ENCODE data around the gene HPN.

Gene HPN

DNA sequence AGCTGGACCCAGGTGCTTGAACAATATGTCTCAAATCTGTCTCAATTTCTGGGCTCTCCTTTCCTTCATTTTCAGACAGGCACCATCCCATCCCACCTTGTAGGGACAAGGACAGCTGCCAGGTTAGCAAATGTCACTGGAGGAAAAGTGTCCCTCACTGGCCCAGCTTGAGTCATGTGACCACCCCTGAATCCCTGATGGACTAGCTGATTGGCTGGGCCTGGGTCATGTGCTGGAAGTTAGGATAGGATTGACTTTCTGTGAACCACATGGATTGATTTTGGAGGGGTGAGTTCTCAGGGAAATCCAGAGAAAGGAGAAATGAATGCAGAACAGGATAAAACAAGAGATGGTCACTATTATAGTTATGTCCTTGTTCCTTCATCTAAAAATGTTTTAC lies 45.9 kb downstream of the HPN start:
- Histone ChIP-seq H3K4me2 (peak overlapping the region in 6 of 11 experiments; percentile 66 to 94 (median 82); a peak in 9 of 22 replicates), H3K27me3 (peaks cover 0 to 12% (median 0%) of the 10 kb centered on the region in 11 experiments; a peak in 4 of 22 replicates), H3K9me3 (replicated peaks in 1 of 11) (no peaks in the 10 kb centered on the region), H3K36me3 (no peaks in the 10 kb centered on the region), H3K4me1 (peaks cover 12 to 95% (median 78%) of the 10 kb centered on the region in 10 experiments), H3K27ac (no peak overlapping the region), H3K4me3 (no peak overlapping the region), H3K9ac (no peak overlapping the region), H4K20me1 (no peaks in the 10 kb centered on the region)
- TF ChIP-seq Cebpa-rat (IDR thresholded peaks at IDR 0.05), result no peak

DNA sequence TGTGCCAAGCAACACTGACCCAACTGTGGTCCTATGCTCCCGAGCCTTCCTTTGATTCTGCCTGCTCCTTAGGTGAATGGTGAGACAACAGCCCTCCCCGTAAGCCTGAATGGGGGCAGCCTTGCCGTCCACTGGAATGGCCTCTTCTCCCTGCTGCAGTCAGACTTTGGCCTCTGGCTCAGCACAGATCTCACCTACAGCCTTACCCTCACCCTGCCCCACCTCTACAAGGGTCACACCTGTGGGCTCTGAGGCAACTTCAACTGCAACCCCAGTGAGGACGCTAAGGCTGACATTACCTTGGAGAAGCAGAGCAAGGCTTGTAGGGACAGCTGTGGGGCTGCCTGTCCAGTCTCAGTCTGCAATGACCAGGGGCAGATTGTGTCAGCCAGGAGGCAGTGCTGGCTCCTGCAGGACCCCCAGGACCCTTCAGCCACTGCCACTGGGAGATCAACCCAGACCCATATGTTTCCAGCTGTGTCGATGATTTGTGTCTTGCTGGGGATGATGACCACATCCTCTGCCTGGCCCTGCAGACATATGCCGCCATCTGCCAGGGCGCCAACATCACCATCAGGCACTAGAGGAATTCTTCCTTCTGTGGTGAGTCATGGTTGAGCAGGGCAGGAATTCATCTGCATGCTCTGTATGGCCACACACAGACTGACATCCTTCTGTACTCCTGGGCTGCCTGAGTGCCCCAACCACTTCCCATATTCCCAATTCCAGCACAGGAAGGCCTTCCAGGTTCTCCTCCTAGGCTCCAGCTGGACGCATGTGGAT lies 46.8 kb downstream of the HPN start:
- no peaks in the 10 kb centered on the region for H3K36me3 ChIP-seq
- H4K20me1 ChIP-seq, result no peaks in the 10 kb centered on the region
- TF ChIP-seq Cebpa-rat (IDR thresholded peaks at IDR 0.05), result no peak
- peaks cover 12 to 86% (median 70%) of the 10 kb centered on the region in 10 experiments for H3K4me1 ChIP-seq
- peak overlapping the region; percentile 23 to 94 (median 57); a peak in 21 of 22 replicates for H3K4me2 ChIP-seq
- H3K27ac ChIP-seq, result peak overlapping the region in 2 of 11 experiments; percentile 6 to 43; a peak in 3 of 22 replicates
- no peak overlapping the region for H3K4me3 ChIP-seq
- H3K9ac ChIP-seq, result no peak overlapping the region
- no peaks in the 10 kb centered on the region for H3K9me3 ChIP-seq (replicated peaks in 1 of 11)
- H3K27me3 ChIP-seq, result peaks cover 0 to 12% (median 0%) of the 10 kb centered on the region in 11 experiments; a peak in 4 of 22 replicates

DNA sequence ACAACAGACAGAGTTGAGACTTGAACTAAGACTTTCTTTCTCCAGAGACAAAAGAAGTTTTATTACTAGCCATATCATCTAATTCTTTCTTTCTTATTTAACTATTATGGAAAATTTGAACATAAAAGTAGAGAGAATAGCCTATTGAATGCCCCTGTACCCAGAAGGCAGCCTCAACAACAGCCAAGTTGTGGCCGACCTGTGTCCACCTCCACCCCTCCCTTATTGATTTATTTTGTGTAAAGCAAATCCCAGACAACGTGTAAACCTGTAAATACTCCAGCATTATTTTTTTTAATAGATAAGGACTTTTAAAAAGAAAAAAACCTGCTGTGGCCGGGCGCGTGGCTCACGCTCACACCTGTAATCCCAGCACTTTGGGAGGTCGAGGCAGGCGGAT lies 48.0 kb downstream of the HPN start:
- no peaks in the 10 kb centered on the region for H4K20me1 ChIP-seq
- no peak for TF ChIP-seq Cebpa-rat (IDR thresholded peaks at IDR 0.05)
- peaks cover 12 to 74% (median 57%) of the 10 kb centered on the region in 10 experiments for H3K4me1 ChIP-seq
- H3K9me3 ChIP-seq (replicated peaks in 1 of 11), result no peaks in the 10 kb centered on the region
- H3K4me2 ChIP-seq, result peak overlapping the region in 2 of 11 experiments; percentile 88 to 94; a peak in 2 of 22 replicates
- no peak overlapping the region for H3K27ac ChIP-seq
- H3K9ac ChIP-seq, result no peak overlapping the region
- H3K27me3 ChIP-seq, result peaks cover 0 to 12% (median 0%) of the 10 kb centered on the region in 11 experiments; a peak in 4 of 22 replicates
- H3K4me3 ChIP-seq, result no peak overlapping the region
- H3K36me3 ChIP-seq, result no peaks in the 10 kb centered on the region

DNA sequence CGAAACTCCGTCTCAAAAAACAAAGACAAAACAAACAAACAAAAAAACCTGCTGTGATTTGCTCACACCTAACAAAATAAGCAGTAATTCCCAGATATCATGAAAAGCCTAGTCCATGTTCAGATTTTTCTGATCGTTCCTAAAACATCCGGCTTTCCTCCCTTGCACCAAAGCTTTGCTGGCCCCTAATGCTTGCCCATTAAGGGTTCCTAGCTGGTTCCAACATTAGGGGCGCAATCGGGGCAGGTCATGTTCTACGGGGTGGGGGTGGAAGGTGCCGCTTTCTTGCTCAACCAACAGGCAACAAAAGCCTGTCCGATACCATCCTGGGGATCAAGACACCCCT lies 48.6 kb downstream of the HPN start:
- Histone ChIP-seq H3K27me3 (peaks cover 0 to 12% (median 0%) of the 10 kb centered on the region in 11 experiments; a peak in 4 of 22 replicates), H3K9ac (no peak overlapping the region), H4K20me1 (no peaks in the 10 kb centered on the region), H3K9me3 (replicated peaks in 1 of 11) (no peaks in the 10 kb centered on the region), H3K36me3 (no peaks in the 10 kb centered on the region), H3K27ac (no peak overlapping the region), H3K4me1 (peaks cover 12 to 68% (median 51%) of the 10 kb centered on the region in 10 experiments), H3K4me2 (peak overlapping the region in 4 of 11 experiments; percentile 10 to 94 (median 27); a peak in 4 of 22 replicates), H3K4me3 (no peak overlapping the region)
- no peak; a peak in 1 of 22 replicates for TF ChIP-seq Cebpa-rat (IDR thresholded peaks at IDR 0.05)

DNA sequence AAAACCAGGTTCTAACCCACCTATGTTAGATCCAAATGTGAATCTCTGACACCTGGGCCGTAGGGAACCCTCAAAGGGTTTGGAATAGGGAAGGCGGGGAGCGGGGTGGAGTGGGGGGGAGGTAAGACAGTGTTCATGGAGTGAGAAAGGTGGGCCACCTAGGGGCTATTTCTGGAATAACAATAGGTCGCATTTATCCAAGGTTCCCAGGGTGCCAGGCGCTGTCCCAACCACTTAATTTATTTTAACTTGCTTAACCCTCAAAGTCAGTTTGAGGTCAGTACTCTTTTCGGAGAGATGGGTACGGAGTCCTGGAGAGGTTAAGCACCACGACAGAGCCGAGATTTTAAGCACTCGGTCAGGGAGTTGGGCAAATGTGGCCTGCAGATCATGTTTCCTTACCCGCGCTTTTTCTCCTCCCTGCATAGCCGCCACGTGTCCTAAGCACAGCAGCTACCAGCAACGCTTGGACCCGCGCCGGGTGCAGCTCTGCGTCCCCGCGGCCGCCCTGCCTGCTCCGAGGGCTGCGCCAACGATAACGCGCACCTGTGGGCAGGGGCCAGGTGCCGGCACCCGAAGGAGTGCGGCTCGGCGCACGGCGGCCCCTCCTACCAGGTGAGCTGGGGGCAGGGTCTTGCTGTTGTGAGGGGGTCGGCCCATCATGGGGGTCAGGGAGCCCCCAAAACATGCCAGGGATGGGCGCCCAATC lies 49.1 kb downstream of the HPN start:
- Histone ChIP-seq H3K36me3 (no peaks in the 10 kb centered on the region), H3K4me1 (peaks cover 12 to 63% (median 47%) of the 10 kb centered on the region in 10 experiments), H3K27me3 (peaks cover 0 to 12% (median 0%) of the 10 kb centered on the region in 11 experiments; a peak in 4 of 22 replicates), H4K20me1 (no peaks in the 10 kb centered on the region), H3K9me3 (replicated peaks in 1 of 11) (no peaks in the 10 kb centered on the region), H3K27ac (no peak overlapping the region), H3K9ac (peak overlapping the region in 2 of 11 experiments; percentile 33 to 44; a peak in 1 of 22 replicates), H3K4me2 (peak overlapping the region; percentile 17 to 94 (median 65); a peak in 21 of 22 replicates), H3K4me3 (no peak overlapping the region)
- TF ChIP-seq Cebpa-rat (IDR thresholded peaks at IDR 0.05), result no peak

DNA sequence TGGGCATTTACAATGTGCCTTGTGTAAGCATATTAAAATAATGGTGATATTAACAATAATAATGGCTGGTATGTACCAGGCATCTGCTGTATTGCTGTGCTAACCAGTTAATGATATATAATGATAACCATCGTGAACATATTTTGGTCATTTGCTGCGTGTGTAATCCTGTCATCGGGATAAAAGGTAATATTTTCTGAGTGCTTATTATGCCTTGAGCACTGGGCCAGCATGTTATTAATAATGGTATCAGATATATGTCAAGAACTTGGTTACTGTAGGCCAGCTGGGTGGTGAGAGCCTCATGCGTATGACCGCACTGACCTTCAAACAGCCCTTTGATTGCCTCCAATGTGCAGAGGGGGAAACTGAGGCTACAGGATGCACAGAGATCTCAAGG lies 51.9 kb downstream of the HPN start:
- H3K4me3 ChIP-seq, result no peak overlapping the region
- no peak overlapping the region for H3K27ac ChIP-seq
- no peak overlapping the region for H3K9ac ChIP-seq
- H3K36me3 ChIP-seq, result no peaks in the 10 kb centered on the region
- H3K4me2 ChIP-seq, result no peak overlapping the region
- peaks cover 9 to 41% (median 26%) of the 10 kb centered on the region in 10 experiments for H3K4me1 ChIP-seq
- no peak for TF ChIP-seq Cebpa-rat (IDR thresholded peaks at IDR 0.05)
- H4K20me1 ChIP-seq, result no peaks in the 10 kb centered on the region
- no peaks in the 10 kb centered on the region for H3K27me3 ChIP-seq
- no peaks in the 10 kb centered on the region for H3K9me3 ChIP-seq (replicated peaks in 1 of 11)

DNA sequence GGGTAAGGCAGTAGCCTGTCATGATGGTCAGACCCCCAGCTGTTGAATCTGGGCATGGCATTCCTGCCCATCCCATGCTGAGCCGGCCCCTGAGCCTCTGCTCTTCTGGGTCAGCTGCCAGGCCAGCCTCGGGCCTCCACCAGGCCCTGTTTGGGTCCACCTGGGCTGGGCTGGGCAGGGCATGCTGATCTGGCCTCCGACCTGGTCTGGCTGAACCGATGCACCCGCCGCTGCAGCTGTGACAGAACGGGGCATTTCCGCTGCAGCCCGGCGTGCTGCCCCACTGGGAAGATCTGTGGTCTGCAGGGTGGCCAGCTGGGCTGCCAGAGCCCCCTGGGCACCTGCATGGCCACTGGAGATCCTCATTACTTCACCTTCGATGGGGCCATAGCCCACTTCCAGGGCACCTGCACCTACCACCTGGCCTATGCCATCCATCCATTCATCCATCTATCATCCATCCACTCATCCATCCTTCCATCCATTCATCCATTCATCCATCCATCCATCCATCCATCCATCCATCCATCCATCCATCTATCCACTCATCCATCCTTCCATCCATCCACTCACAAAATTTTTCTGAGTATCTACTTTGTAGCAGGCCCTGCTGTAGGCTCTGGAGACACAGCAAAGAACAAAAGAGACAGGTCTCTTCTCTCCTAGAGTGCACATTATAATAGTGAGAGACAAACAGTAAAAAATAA lies 52.6 kb downstream of the HPN start:
- no peaks in the 10 kb centered on the region for H3K27me3 ChIP-seq
- H3K4me1 ChIP-seq, result peaks cover 5 to 41% (median 26%) of the 10 kb centered on the region in 10 experiments; a peak in 18 of 20 replicates
- TF ChIP-seq Cebpa-rat (IDR thresholded peaks at IDR 0.05), result no peak
- H3K4me3 ChIP-seq, result no peak overlapping the region
- no peak overlapping the region for H3K27ac ChIP-seq
- H3K9me3 ChIP-seq (replicated peaks in 1 of 11), result no peaks in the 10 kb centered on the region
- no peaks in the 10 kb centered on the region for H3K36me3 ChIP-seq
- no peak overlapping the region for H3K4me2 ChIP-seq
- no peaks in the 10 kb centered on the region for H4K20me1 ChIP-seq
- H3K9ac ChIP-seq, result no peak overlapping the region

DNA sequence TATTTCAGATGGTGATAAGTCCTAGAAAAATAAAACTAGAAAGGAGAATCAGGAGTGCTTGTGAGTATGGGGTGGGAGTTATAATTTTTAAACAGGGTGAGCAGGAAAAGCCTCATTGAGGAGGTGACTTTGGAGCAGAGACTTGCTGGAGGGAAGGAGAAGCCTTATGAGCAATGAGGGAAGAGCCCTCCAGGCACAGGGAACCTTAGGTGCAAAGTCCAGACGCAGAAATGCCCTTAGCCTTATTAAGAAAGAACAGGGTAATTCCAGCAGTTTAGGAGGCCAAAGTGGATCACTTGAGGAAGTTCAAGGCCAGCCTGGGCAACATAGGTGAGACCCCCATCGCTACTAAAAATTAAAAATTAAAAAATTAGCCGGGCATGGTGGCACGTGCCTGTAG lies 53.1 kb downstream of the HPN start:
- Histone ChIP-seq H3K27me3 (no peaks in the 10 kb centered on the region), H3K27ac (no peak overlapping the region), H3K4me2 (no peak overlapping the region), H4K20me1 (no peaks in the 10 kb centered on the region), H3K4me3 (no peak overlapping the region), H3K9me3 (replicated peaks in 1 of 11) (no peaks in the 10 kb centered on the region), H3K4me1 (peaks cover 5 to 41% (median 29%) of the 10 kb centered on the region in 10 experiments; a peak in 17 of 20 replicates), H3K9ac (no peak overlapping the region), H3K36me3 (no peaks in the 10 kb centered on the region)
- TF ChIP-seq Cebpa-rat (IDR thresholded peaks at IDR 0.05), result no peak

Data from BLaER1 treated with 17β-estradiol and CSF1 and Interleukin-3, amounts not matched to agents 10 nM and 100 nM (cell line).